ENCODE results near the gene ALDOC.

DNA sequence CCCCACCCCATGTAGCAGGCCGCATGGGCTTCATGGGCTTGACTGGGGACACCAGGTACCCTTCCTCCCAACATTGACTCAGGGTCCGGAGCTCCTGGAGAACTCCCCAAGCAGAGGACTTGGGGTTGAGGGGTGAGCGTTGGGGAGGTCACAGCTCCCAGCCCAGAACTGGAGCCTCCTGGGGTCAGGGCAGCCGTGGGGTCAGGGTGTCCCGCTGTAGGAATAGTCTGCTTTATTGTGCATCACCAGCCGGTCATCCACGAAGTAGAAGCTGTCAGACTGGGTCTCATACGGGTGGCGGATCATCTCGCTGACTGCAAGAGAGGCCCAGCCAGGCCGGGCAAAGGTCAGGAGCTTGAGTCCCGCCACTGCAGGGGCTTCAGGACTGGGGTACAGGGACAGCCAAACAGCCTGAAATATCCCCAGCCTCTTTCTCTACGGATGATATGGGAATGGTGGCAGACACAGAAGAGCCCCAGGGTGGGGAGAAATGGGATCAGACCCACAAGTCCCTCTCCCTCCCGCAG is 29.5 kb downstream of the ALDOC start:
- no peak for TF ChIP-seq EZH2 (IDR thresholded peaks at IDR 0.05; ENCODE audit: borderline replicate concordance, low read length)
- TF ChIP-seq, protein P1, sequence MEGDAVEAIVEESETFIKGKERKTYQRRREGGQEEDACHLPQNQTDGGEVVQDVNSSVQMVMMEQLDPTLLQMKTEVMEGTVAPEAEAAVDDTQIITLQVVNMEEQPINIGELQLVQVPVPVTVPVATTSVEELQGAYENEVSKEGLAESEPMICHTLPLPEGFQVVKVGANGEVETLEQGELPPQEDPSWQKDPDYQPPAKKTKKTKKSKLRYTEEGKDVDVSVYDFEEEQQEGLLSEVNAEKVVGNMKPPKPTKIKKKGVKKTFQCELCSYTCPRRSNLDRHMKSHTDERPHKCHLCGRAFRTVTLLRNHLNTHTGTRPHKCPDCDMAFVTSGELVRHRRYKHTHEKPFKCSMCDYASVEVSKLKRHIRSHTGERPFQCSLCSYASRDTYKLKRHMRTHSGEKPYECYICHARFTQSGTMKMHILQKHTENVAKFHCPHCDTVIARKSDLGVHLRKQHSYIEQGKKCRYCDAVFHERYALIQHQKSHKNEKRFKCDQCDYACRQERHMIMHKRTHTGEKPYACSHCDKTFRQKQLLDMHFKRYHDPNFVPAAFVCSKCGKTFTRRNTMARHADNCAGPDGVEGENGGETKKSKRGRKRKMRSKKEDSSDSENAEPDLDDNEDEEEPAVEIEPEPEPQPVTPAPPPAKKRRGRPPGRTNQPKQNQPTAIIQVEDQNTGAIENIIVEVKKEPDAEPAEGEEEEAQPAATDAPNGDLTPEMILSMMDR (conservative IDR thresholded peaks at IDR 0.05 in 1 of 2, IDR thresholded peaks at IDR 0.05 in 1 of 2; ENCODE audit: extremely low read depth in 1 of 2, insufficient read depth in 1 of 2, low read depth in 1 of 2, low read length in 2 of 2), result no peak

Data from mammary epithelial cell (primary cell).